Astrocyte (in vitro differentiated cells and primary cell): ENCODE measurements around the gene WFDC8. TPM values are rescaled to one million over a fixed set of nuclear protein-coding genes. Genes with fewer than 3 reads are reported as not detected.
"Not testable (repeated sequence)": the region's sequence is repeated elsewhere in the genome, so short reads cannot be mapped to it uniquely, and the experiment has no call there.

Experiments
- DNase-seq: peaks from one replicate; pipeline ENCODE4 v3.0.0-alpha.2; 2010; ENCODE audit warnings: low read depth
- FAIRE-seq: peaks from 2 replicates; lab custom pipeline; 2011; peaks lifted over from hg19 to GRCh38; lab: Jason Lieb, UNC
- H2AFZ ChIP-seq: 2 replicates; pipeline ENCODE4 v1.6.0; 2012; ENCODE audit warnings: low read depth, low read length, inconsistent platforms
- H3K27ac ChIP-seq: 2 replicates; pipeline ENCODE4 v1.5.1; 2011; ENCODE audit warnings: low read depth, low read length, inconsistent platforms
- H3K27me3 ChIP-seq: 2 replicates; pipeline ENCODE4 v1.6.0; 2011; ENCODE audit warnings: low read length, inconsistent platforms; ENCODE audit not compliant: insufficient read depth
- H3K36me3 ChIP-seq: 2 replicates; pipeline ENCODE4 v1.5.1; 2011; ENCODE audit warnings: low read length, inconsistent platforms; ENCODE audit not compliant: insufficient read depth
- H3K4me1 ChIP-seq: 2 replicates; pipeline ENCODE4 v1.5.1; 2011; ENCODE audit warnings: low read length, inconsistent platforms; ENCODE audit not compliant: insufficient read depth
- H3K4me2 ChIP-seq: 2 replicates; pipeline ENCODE4 v1.6.0; 2012; ENCODE audit warnings: low read length, inconsistent platforms
- H3K4me3 ChIP-seq: 2 replicates; pipeline ENCODE4 v1.5.1; 2011; ENCODE audit warnings: low read depth, mild to moderate bottlenecking, low read length, inconsistent platforms; ENCODE audit not compliant: insufficient read depth
- H3K79me2 ChIP-seq: 2 replicates; pipeline ENCODE4 v1.6.0; 2012; ENCODE audit warnings: mild to moderate bottlenecking, low read length, inconsistent platforms; ENCODE audit not compliant: insufficient read depth
- H3K9ac ChIP-seq: 2 replicates; pipeline ENCODE4 v1.6.0; 2012; ENCODE audit warnings: mild to moderate bottlenecking, low read length, inconsistent platforms
- H3K9me3 ChIP-seq: 2 replicates; pipeline ENCODE4 v1.5.1; 2012; ENCODE audit warnings: low read depth, mild to moderate bottlenecking, low read length, inconsistent platforms; ENCODE audit not compliant: insufficient read depth
- H4K20me1 ChIP-seq: 2 replicates; pipeline ENCODE4 v1.6.0; 2012; ENCODE audit warnings: low read length, inconsistent platforms; ENCODE audit not compliant: insufficient read depth
- H3K27ac Mint-ChIP-seq: one replicate; pipeline ENCODE4 v1.8.0; 2021; ENCODE audit warnings: mild to moderate bottlenecking, mixed read lengths; ENCODE audit not compliant: unreplicated experiment
- H3K27me3 Mint-ChIP-seq: one replicate; pipeline ENCODE4 v1.8.0; 2021; ENCODE audit warnings: low read depth, mixed read lengths; ENCODE audit not compliant: unreplicated experiment
- H3K36me3 Mint-ChIP-seq: one replicate; pipeline ENCODE4 v1.8.0; 2021; ENCODE audit warnings: low read depth, mixed read lengths; ENCODE audit not compliant: unreplicated experiment
- H3K4me1 Mint-ChIP-seq: one replicate; pipeline ENCODE4 v1.8.0; 2021; ENCODE audit warnings: low read depth, mixed read lengths; ENCODE audit not compliant: unreplicated experiment
- H3K4me3 Mint-ChIP-seq: one replicate; pipeline ENCODE4 v1.8.0; 2021; ENCODE audit warnings: mild to moderate bottlenecking, moderate library complexity, mixed read lengths; ENCODE audit not compliant: unreplicated experiment
- H3K9me3 Mint-ChIP-seq: one replicate; pipeline ENCODE4 v1.8.0; 2021; ENCODE audit warnings: mild to moderate bottlenecking, mixed read lengths; ENCODE audit not compliant: unreplicated experiment
- EZH2 ChIP-seq: IDR thresholded peaks from 2 replicates; pipeline ENCODE4 v1.6.1; 2012; ENCODE audit warnings: mild to moderate bottlenecking, low read length, inconsistent platforms; ENCODE audit not compliant: insufficient read depth
- total RNA-seq: library from RNA; stranded (reverse); gene quantifications from 2 replicates; pipeline ENCODE4 v1.2.1, GENCODE V29; 2021
- TF ChIP-seq, protein P1 (sequence below): IDR thresholded peaks from 2 replicates; pipeline ENCODE4 v1.5.1; 2011; ENCODE audit warnings: low read depth, mild to moderate bottlenecking, inconsistent platforms, low read length, moderate library complexity; ENCODE audit not compliant: insufficient read depth

WFDC8 gene
- total RNA-seq, 1 donor from 2014 or later: not detected

- DNase-seq (no peak), FAIRE-seq (no peak)
- H3K27me3 Mint-ChIP-seq: peaks cover 2% of the 10 kb centered on the region
- no peaks in the 10 kb centered on the region for H3K9me3 ChIP-seq
- H3K27me3 ChIP-seq: no peaks in the 10 kb centered on the region
- H3K27ac ChIP-seq: no peak overlapping the region
- H3K36me3 Mint-ChIP-seq: no peaks in the 10 kb centered on the region
- no peaks in the 10 kb centered on the region for H3K79me2 ChIP-seq
- H3K4me3 Mint-ChIP-seq: no peak overlapping the region
- H3K9me3 Mint-ChIP-seq: peaks cover 3% of the 10 kb centered on the region
- H4K20me1 ChIP-seq: no peaks in the 10 kb centered on the region
- H3K27ac Mint-ChIP-seq: no peak overlapping the region
- peaks cover 3% of the 10 kb centered on the region for H3K4me1 Mint-ChIP-seq
- H3K9ac ChIP-seq: no peak overlapping the region
- no peak overlapping the region for H3K4me3 ChIP-seq
- H3K36me3 ChIP-seq: no peaks in the 10 kb centered on the region
- TF ChIP-seq EZH2: no peak
- TF ChIP-seq, protein P1, sequence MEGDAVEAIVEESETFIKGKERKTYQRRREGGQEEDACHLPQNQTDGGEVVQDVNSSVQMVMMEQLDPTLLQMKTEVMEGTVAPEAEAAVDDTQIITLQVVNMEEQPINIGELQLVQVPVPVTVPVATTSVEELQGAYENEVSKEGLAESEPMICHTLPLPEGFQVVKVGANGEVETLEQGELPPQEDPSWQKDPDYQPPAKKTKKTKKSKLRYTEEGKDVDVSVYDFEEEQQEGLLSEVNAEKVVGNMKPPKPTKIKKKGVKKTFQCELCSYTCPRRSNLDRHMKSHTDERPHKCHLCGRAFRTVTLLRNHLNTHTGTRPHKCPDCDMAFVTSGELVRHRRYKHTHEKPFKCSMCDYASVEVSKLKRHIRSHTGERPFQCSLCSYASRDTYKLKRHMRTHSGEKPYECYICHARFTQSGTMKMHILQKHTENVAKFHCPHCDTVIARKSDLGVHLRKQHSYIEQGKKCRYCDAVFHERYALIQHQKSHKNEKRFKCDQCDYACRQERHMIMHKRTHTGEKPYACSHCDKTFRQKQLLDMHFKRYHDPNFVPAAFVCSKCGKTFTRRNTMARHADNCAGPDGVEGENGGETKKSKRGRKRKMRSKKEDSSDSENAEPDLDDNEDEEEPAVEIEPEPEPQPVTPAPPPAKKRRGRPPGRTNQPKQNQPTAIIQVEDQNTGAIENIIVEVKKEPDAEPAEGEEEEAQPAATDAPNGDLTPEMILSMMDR: no peak
- no peak overlapping the region for H2AFZ ChIP-seq
- no peak overlapping the region for H3K4me2 ChIP-seq
- H3K4me1 ChIP-seq: no peaks in the 10 kb centered on the region
Observed at GRCh38 chr20:45578231-45578630, 853 bp downstream of the WFDC8 start.

DNA sequence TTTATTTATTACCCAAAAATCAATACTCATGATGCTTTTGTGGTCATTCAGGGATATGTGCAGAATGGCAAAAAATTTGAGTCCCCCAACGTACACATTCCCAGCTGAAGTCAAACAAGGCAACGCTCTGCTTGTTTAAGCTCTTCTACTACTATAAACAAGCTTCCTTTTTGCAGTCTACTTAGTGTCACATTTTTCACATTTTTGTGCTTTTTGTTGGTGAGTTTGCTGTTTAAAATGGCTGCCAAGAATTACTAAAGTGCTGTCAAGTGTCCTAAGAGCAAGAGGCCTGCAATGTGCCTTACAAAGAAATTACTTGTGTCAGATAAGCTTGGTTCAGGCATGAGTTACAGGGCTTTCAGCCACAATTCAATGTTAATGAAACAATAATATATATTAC is 2.1 kb downstream of the WFDC8 start:
- Mint-ChIP-seq H3K36me3 (no peaks in the 10 kb centered on the region), H3K4me3 (no peak overlapping the region), H3K9me3 (peaks cover 3% of the 10 kb centered on the region), H3K27ac (no peak overlapping the region), H3K27me3 (peaks cover 2% of the 10 kb centered on the region), H3K4me1 (peaks cover 3% of the 10 kb centered on the region)
- Histone ChIP-seq H3K4me1 (no peaks in the 10 kb centered on the region), H3K4me3 (no peak overlapping the region), H3K27ac (no peak overlapping the region), H3K9ac (no peak overlapping the region), H3K9me3 (no peaks in the 10 kb centered on the region), H3K4me2 (no peak overlapping the region), H3K27me3 (no peaks in the 10 kb centered on the region), H4K20me1 (no peaks in the 10 kb centered on the region), H3K79me2 (no peaks in the 10 kb centered on the region), H3K36me3 (no peaks in the 10 kb centered on the region), H2AFZ (no peak overlapping the region)
- FAIRE-seq (no peak), DNase-seq (peak; percentile 35)
- TF ChIP-seq, protein P1: no peak
- no peak for TF ChIP-seq EZH2

DNA sequence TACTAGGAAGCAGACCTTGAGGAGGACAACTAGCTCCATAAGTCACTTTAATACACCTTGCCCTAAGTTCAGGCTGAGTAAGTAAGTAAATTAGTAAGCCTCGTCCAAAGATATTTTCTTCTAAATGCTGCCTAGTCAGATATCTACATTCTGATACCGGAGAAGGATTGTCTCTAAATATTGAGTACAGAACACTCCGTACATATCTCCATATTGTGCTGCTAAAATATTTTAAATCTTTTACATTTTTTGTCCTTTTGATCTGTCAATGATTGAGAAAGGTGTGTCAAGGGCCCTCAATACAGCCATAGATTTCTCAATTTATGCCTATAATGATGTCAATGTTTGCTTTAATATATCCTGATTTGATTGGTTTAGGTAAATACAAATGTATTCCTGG is 3.2 kb downstream of the WFDC8 start:
- no peak for FAIRE-seq
- H3K9ac ChIP-seq: no peak overlapping the region
- no peaks in the 10 kb centered on the region for H3K79me2 ChIP-seq
- H3K9me3 ChIP-seq: no peaks in the 10 kb centered on the region
- H2AFZ ChIP-seq: no peak overlapping the region
- peaks cover 3% of the 10 kb centered on the region for H3K4me1 Mint-ChIP-seq
- no peak overlapping the region for H3K4me2 ChIP-seq
- H3K4me3 Mint-ChIP-seq: no peak overlapping the region
- TF ChIP-seq, protein P1: no peak
- TF ChIP-seq EZH2: no peak
- H3K27ac Mint-ChIP-seq: no peak overlapping the region
- no peaks in the 10 kb centered on the region for H4K20me1 ChIP-seq
- no peaks in the 10 kb centered on the region for H3K27me3 ChIP-seq
- H3K36me3 ChIP-seq: no peaks in the 10 kb centered on the region
- H3K4me1 ChIP-seq: no peaks in the 10 kb centered on the region
- H3K27ac ChIP-seq: no peak overlapping the region
- H3K27me3 Mint-ChIP-seq: peaks cover 2% of the 10 kb centered on the region
- H3K4me3 ChIP-seq: no peak overlapping the region
- no peaks in the 10 kb centered on the region for H3K36me3 Mint-ChIP-seq
- H3K9me3 Mint-ChIP-seq: peaks cover 3% of the 10 kb centered on the region
- no peak for DNase-seq

GRCh38 chr20:45569650-45570049 is 9.4 kb downstream of the WFDC8 start:
- H3K4me3 Mint-ChIP-seq, FAIRE-seq, DNase-seq, H2AFZ ChIP-seq, H3K36me3 ChIP-seq, H3K27me3 ChIP-seq, H3K79me2 ChIP-seq, H3K4me1 Mint-ChIP-seq, H3K36me3 Mint-ChIP-seq, H3K27ac Mint-ChIP-seq, H3K9me3 ChIP-seq, H3K4me2 ChIP-seq, H3K9me3 Mint-ChIP-seq, H3K4me1 ChIP-seq, H3K27ac ChIP-seq, H3K4me3 ChIP-seq, H4K20me1 ChIP-seq, H3K27me3 Mint-ChIP-seq, H3K9ac ChIP-seq: not testable (repeated sequence)
